PC-9 (cell line): ENCODE results near the gene F2. TPM values are rescaled to one million over a fixed set of nuclear protein-coding genes. Genes with fewer than 3 reads are reported as not detected.

Source experiments
- BruUV-seq: library from RNA; stranded (reverse); fragments of 400-500 nt; replicated peaks from 2 replicates; lab custom pipeline; 2021; lab: Mats Ljungman, UMichigan
- CTCF ChIA-PET: fragments of 300-600 bp; sonication (Branson Sonifier 250); formaldehyde crosslinking; loops from one replicate; lab custom pipeline; 2022; ENCODE audit warnings: antibody characterized with exemption; lab: Charles Lee
- POLR2A ChIA-PET: fragments of 300-600 bp; sonication (Branson Sonifier 250); formaldehyde crosslinking; loops from one replicate; lab custom pipeline; 2022; ENCODE audit warnings: antibody characterized with exemption; ENCODE audit not compliant: unreplicated experiment; lab: Charles Lee
- DNase-seq, 2 experiments: peaks; one replicate each; pipeline versions ENCODE4 v3.0.0 to v3.0.0-alpha.2; 2015 to 2022; ENCODE audit warnings: mixed read lengths in 1 of 2
- H2AFZ ChIP-seq: fragments of 200-600 bp; sonication (generic); 2 replicates; pipeline ENCODE4 v1.8.1; 2017; ENCODE audit warnings: antibody characterized with exemption
- H3F3A ChIP-seq: fragments of 200-600 bp; sonication (generic); 2 replicates; pipeline ENCODE4 v1.8.1; 2017; ENCODE audit warnings: antibody characterized with exemption, mild to moderate bottlenecking, low read depth; ENCODE audit not compliant: insufficient read depth
- H3K27ac ChIP-seq: fragments of 200-600 bp; sonication (generic); 2 replicates; pipeline ENCODE4 v1.6.1; 2016; ENCODE audit warnings: mixed run types
- H3K27me3 ChIP-seq: fragments of 200-600 bp; sonication (generic); 2 replicates; pipeline ENCODE4 v1.6.1; 2016; ENCODE audit warnings: low read depth, mixed run types; ENCODE audit not compliant: insufficient read depth
- H3K36me3 ChIP-seq: fragments of 200-600 bp; sonication (generic); 2 replicates; pipeline ENCODE4 v1.6.1; 2016; ENCODE audit warnings: low read depth, mixed run types
- H3K4me1 ChIP-seq: fragments of 200-600 bp; sonication (generic); replicated peaks from 2 replicates; pipeline ENCODE4 v1.6.1; 2016; ENCODE audit warnings: mixed run types; ENCODE audit not compliant: insufficient read depth
- H3K4me2 ChIP-seq: fragments of 200-600 bp; sonication (generic); 2 replicates; pipeline ENCODE4 v1.6.1; 2017; ENCODE audit warnings: mixed run types
- H3K4me3 ChIP-seq: fragments of 200-600 bp; sonication (generic); 2 replicates; pipeline ENCODE4 v1.6.1; 2016; ENCODE audit warnings: mixed run types
- H3K79me2 ChIP-seq: fragments of 200-600 bp; sonication (generic); 2 replicates; pipeline ENCODE4 v1.6.1; 2017; ENCODE audit warnings: low read depth, mixed run types
- H3K9me2 ChIP-seq: fragments of 200-600 bp; sonication (generic); 2 replicates; pipeline ENCODE4 v1.8.1; 2017; ENCODE audit warnings: mild to moderate bottlenecking; ENCODE audit not compliant: insufficient read depth
- H3K9me3 ChIP-seq: fragments of 200-600 bp; sonication (generic); 2 replicates; pipeline ENCODE4 v1.8.1; 2016; ENCODE audit warnings: low read depth; ENCODE audit not compliant: insufficient read depth
- H4K20me1 ChIP-seq: fragments of 200-600 bp; sonication (generic); 2 replicates; pipeline ENCODE4 v1.8.1; 2017; ENCODE audit not compliant: insufficient read depth
- CTCF ChIP-seq: fragments of 200-600 bp; sonication (generic); conservative IDR thresholded peaks from 2 replicates; pipeline ENCODE4 v1.6.1; 2017; ENCODE audit warnings: mixed run types, antibody characterized with exemption, mild to moderate bottlenecking, moderate library complexity
- EZH2 ChIP-seq: fragments of 200-600 bp; sonication (generic); IDR thresholded peaks from 2 replicates; pipeline ENCODE4 v1.8.0; 2017; ENCODE audit warnings: antibody characterized with exemption, low read depth
- intact Hi-C: fragments of 100-400 bp; cut with micrococcal nuclease; formaldehyde crosslinking; loops from one replicate; pipeline ENCODE4 v1.10.0; 2022; ENCODE audit not compliant: unreplicated experiment
- total RNA-seq: library from RNA; stranded (reverse); gene quantifications from 2 replicates; pipeline ENCODE4 v1.2.3, GENCODE V29; 2021

The F2 gene
- total RNA-seq, 1 experiment from 2014 or later = not detected

DNA sequence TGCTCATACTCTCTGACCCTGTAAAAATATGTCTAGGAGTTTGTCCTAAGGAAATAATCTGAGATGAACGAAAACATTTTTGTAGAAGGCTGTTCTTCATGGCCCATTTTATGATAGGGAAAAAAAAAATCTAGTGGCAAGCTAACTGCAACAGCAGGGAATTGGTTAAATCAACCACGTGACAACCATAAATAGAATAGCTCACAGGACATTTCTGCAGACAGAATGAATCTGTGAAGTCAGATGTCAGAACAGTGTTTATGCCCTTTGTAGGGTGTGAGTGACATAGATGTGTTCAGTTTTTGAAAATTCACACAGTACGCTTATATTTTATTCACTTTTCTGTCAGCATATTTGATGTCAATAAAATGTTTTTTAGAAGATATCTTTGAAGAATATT, 34.6 kb upstream of the F2 start:
- BruUV-seq = no TSS peak
- no peaks in the 10 kb centered on the region for H3K9me2 ChIP-seq
- peaks cover 11% of the 10 kb centered on the region; the same call in 1 of the 2 replicates for H3F3A ChIP-seq
- no peaks in the 10 kb centered on the region for H3K9me3 ChIP-seq
- no peak overlapping the region for H3K27ac ChIP-seq
- H2AFZ ChIP-seq = no peak overlapping the region
- POLR2A ChIA-PET = interaction anchor here (0.6 kb wide), 1 partner anchor 16 kb away, joined by 5 read pairs; the partner anchor contains the start of gene ARHGAP1
- H3K4me1 ChIP-seq = no peaks in the 10 kb centered on the region
- no peak for DNase-seq
- no peaks in the 10 kb centered on the region for H3K27me3 ChIP-seq
- CTCF ChIA-PET = interaction anchor here (0.8 kb wide), 1 partner anchor 671 kb away, joined by 3 read pairs; no protein-coding TSS in a partner anchor
- no peak overlapping the region for H3K4me3 ChIP-seq
- intact Hi-C loops = no loop called here
- H3K4me2 ChIP-seq = no peak overlapping the region
- H4K20me1 ChIP-seq = peaks cover 19% of the 10 kb centered on the region; the same call in 1 of the 2 replicates
- peaks cover 7% of the 10 kb centered on the region; the same call in 1 of the 2 replicates for H3K36me3 ChIP-seq
- H3K79me2 ChIP-seq = no peaks in the 10 kb centered on the region
- no peak for TF ChIP-seq EZH2
- no peak for TF ChIP-seq CTCF

DNA sequence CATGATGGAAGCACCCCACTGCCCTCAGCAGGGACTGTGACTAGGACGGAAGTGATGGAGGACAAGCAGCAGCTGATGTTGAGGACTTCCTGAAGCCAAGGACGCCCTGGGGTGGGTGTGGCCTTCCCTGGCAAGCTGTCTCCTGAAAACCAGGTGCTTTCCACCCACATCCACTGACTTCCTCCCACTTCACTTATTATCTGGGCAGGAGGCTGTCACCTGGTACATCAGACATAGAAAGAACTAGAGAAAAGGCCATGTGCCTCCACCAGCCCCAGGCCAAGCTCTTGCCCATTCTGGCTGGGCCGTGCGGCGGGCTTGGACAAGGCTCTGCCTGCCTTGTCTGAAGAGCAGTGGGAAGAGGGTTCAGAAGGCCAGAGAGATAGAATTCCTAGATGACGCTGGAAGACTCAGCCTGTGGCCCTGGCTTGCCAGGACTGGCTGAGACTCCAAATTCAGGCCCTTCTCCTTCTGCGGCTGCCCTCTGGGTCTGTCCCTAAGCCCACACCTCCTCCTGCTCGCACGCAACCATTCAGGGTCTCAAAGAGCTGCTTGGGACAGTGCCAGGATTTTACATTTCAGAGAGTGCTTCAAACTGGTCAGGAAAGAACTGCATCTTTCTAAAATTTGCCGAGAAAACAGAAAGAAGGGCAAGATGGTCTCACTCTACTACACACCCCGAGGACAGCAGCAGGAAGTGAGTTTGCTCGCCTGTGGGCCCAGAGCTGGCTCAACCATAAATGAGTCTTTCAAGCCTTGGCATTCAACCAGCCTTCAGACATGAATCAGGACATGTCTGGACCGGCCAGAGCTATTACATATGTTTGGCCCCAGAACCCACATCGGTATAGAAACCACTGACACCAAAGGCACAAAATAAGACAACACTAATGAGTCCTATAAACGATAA, 31.9 kb upstream of the F2 start:
- no peaks in the 10 kb centered on the region for H3K9me3 ChIP-seq
- BruUV-seq = no TSS peak
- no peaks in the 10 kb centered on the region for H3K27me3 ChIP-seq
- no peak overlapping the region for H2AFZ ChIP-seq
- no peaks in the 10 kb centered on the region for H3K4me1 ChIP-seq
- no peak for DNase-seq
- H3K79me2 ChIP-seq = no peaks in the 10 kb centered on the region
- CTCF ChIA-PET = no interaction called here
- no peak overlapping the region for H3K4me3 ChIP-seq
- H3K27ac ChIP-seq = no peak overlapping the region
- H4K20me1 ChIP-seq = peaks cover 17% of the 10 kb centered on the region; the same call in 1 of the 2 replicates
- H3K36me3 ChIP-seq = peaks cover 4% of the 10 kb centered on the region; the same call in 1 of the 2 replicates
- no peak for TF ChIP-seq CTCF
- no peak for TF ChIP-seq EZH2
- intact Hi-C loops = no loop called here
- no peak overlapping the region for H3K4me2 ChIP-seq
- POLR2A ChIA-PET = interaction anchor here (0.6 kb wide), 1 partner anchor 144 kb away, joined by 5 read pairs; no protein-coding TSS in a partner anchor
- no peaks in the 10 kb centered on the region for H3K9me2 ChIP-seq
- peaks cover 11% of the 10 kb centered on the region; the same call in 1 of the 2 replicates for H3F3A ChIP-seq

GRCh38 chr11:46690702-46691101, 28.3 kb upstream of the F2 start:
- intact Hi-C loops = no loop called here
- Histone ChIP-seq H3K4me3 (no peak overlapping the region), H3K27ac (no peak overlapping the region), H3K79me2 (no peaks in the 10 kb centered on the region), H3K4me2 (no peak overlapping the region), H3F3A (no peaks in the 10 kb centered on the region), H2AFZ (no peak overlapping the region), H3K4me1 (no peaks in the 10 kb centered on the region), H3K9me3 (no peaks in the 10 kb centered on the region), H4K20me1 (peaks cover 3% of the 10 kb centered on the region), H3K36me3 (peaks cover 4% of the 10 kb centered on the region; the same call in 1 of the 2 replicates), H3K27me3 (no peaks in the 10 kb centered on the region), H3K9me2 (no peaks in the 10 kb centered on the region)
- BruUV-seq = no TSS peak
- no peak for TF ChIP-seq EZH2
- no peak for TF ChIP-seq CTCF
- POLR2A ChIA-PET = interaction anchor here (0.8 kb wide), 1 partner anchor 41 kb away, joined by 7 read pairs; no protein-coding TSS in a partner anchor
- CTCF ChIA-PET = no interaction called here
- DNase-seq = no peak
